Right renal pelvis (tissue), 4 donors: ENCODE measurements around the gene PRKAG2. TPM values are rescaled to one million over a fixed set of nuclear protein-coding genes. Genes with fewer than 3 reads are reported as not detected.

Source experiments
- DNase-seq, 4 donors: peaks; one replicate each; pipeline ENCODE4 v3.0.0-alpha.2; 2013; ENCODE audit warnings: low read depth in 4 of 4, low spot score in 3 of 4, missing footprints in 1 of 4
- polyA plus RNA-seq, 4 donors: library from polyadenylated mRNA; unstranded; fragments of 120-200 nt; gene quantifications; one replicate each; pipeline ENCODE4 v1.2.1, GENCODE V29; 2013; ENCODE audit not compliant: insufficient read length in 4 of 4

The PRKAG2 gene
- polyA plus RNA-seq, 4 donors = 27.5 to 33.8 (median 30.2) TPM

GRCh38 chr7:151671514-151671913, 205.4 kb downstream of the PRKAG2 start:
- no peak for DNase-seq

GRCh38 chr7:151669762-151670161, 207.2 kb downstream of the PRKAG2 start:
- DNase-seq = no peak

- DNase-seq = no peak
Measured at GRCh38 chr7:151666886-151667285, 210.0 kb downstream of the PRKAG2 start.

- no peak for DNase-seq
Measured at GRCh38 chr7:151665368-151665767, 211.5 kb downstream of the PRKAG2 start.

GRCh38 chr7:151664268-151664667, 212.6 kb downstream of the PRKAG2 start:
- no peak for DNase-seq

- DNase-seq = no peak
Measured at GRCh38 chr7:151663382-151664100, 213.4 kb downstream of the PRKAG2 start.

- no peak for DNase-seq
Measured at GRCh38 chr7:151662251-151662826, 214.6 kb downstream of the PRKAG2 start.

- DNase-seq = peak in 2 of 4 donors; percentile 50 to 58
Measured at GRCh38 chr7:151661587-151661986, 215.3 kb downstream of the PRKAG2 start.

- DNase-seq = no peak
Measured at GRCh38 chr7:151660141-151660540, 216.8 kb downstream of the PRKAG2 start.

- no peak for DNase-seq
Measured at GRCh38 chr7:151659219-151659618, 217.7 kb downstream of the PRKAG2 start.

GRCh38 chr7:151658778-151659177, 218.1 kb downstream of the PRKAG2 start:
- DNase-seq = no peak

GRCh38 chr7:151657173-151657572, 219.7 kb downstream of the PRKAG2 start:
- no peak for DNase-seq

GRCh38 chr7:151655555-151655954, 221.4 kb downstream of the PRKAG2 start:
- DNase-seq = no peak

- no peak for DNase-seq
Measured at GRCh38 chr7:151652111-151652510, 224.8 kb downstream of the PRKAG2 start.

- DNase-seq = no peak
Measured at GRCh38 chr7:151650161-151650560, 226.8 kb downstream of the PRKAG2 start.

- no peak for DNase-seq
Measured at GRCh38 chr7:151648429-151648828, 228.5 kb downstream of the PRKAG2 start.

GRCh38 chr7:151647874-151648273, 229.0 kb downstream of the PRKAG2 start:
- no peak for DNase-seq

GRCh38 chr7:151647006-151647405, 229.9 kb downstream of the PRKAG2 start:
- no peak for DNase-seq

- DNase-seq = no peak
Measured at GRCh38 chr7:151645311-151645710, 231.6 kb downstream of the PRKAG2 start.

GRCh38 chr7:151644554-151644953, 232.4 kb downstream of the PRKAG2 start:
- no peak for DNase-seq

GRCh38 chr7:151642746-151643145, 234.2 kb downstream of the PRKAG2 start:
- no peak for DNase-seq

GRCh38 chr7:151641587-151641986, 235.3 kb downstream of the PRKAG2 start:
- no peak for DNase-seq
